ENCODE results near the gene FAM13B. TPM values are rescaled to one million over a fixed set of nuclear protein-coding genes. Genes with fewer than 3 reads are reported as not detected.
"Not testable (repeated sequence)": the region's sequence is repeated elsewhere in the genome, so short reads cannot be mapped to it uniquely, and the experiment has no call there.

Gene FAM13B
- total RNA-seq, 1 experiment from 2014 or later = 13.6 TPM

DNA sequence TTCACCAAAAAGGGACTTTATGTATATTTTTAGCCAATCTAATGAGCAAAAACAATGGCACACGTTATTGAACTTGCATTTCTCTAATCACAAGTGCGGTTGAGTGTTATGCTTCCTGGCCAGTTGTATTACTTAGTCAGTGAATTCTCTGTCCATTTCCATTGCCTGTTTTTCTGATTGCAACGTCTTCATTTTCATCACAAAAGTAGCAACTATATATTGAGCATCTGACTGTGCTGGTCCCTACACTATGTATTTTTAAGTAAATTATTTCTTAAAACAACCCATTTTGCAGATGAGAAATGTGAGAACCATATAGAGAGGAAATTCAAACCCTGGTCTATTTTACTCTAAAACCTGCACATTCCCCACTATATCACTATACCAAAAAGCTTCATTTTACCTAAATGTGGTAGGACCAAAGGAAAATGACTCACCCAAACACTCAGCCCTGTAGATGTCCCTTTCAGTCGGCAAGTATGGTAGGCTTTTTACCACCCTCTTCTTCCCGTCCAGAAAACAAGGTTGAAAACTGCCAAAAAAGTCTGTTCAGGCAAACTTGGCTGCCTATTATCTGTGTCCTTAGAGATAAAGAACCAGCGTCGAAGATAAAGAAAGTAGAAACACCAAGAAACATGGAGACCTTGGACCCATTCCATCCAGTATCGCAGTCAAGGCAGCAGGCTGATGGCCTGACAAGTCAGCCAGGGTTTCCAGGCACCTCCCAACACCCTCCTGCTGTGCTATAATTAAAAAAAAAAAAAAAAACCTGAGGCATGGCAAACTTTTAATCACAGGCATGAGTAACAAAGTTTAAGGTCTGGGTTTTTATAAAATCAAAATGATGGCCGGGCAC lies 18.8 kb upstream of the FAM13B start (continued):
- TF ChIP-seq TCF7L2 (IDR thresholded peaks at IDR 0.05; ENCODE audit: borderline replicate concordance, extremely low read depth, insufficient read depth, insufficient read length) (no peak), ZNF274 (IDR thresholded peaks at IDR 0.05; ENCODE audit: low read depth, low read length) (no peak), RAD21 (IDR thresholded peaks at IDR 0.05; ENCODE audit: low read depth) (no peak), ZBTB33 (IDR thresholded peaks at IDR 0.05; ENCODE audit: extremely low read depth, insufficient replicate concordance, low read length) (no peak), SRF (IDR thresholded peaks at IDR 0.05; ENCODE audit: low read depth) (no peak), MAX (IDR thresholded peaks at IDR 0.05) (no peak), SIN3A (IDR thresholded peaks at IDR 0.05; ENCODE audit: low read depth) (no peak)

GRCh38 chr5:138045283-138045682 lies 12.4 kb upstream of the FAM13B start:
- BruUV-seq (replicated peaks); RAD21 ChIA-PET (ENCODE audit: low non-redundant PET in 1 of 2, low total read pairs in 2 of 2, uncharacterized antibody in 2 of 2, unreplicated experiment in 2 of 2); intact Hi-C loops (cut with micrococcal nuclease); H3K4me2 ChIP-seq (ENCODE audit: low read length); H2AFZ ChIP-seq (ENCODE audit: low read depth, low read length, poor library complexity, severe bottlenecking); H4K20me1 ChIP-seq (ENCODE audit: insufficient read depth); H3K9me3 ChIP-seq (ENCODE audit: control insufficient read depth in 1 of 2, insufficient read depth in 1 of 2, low read depth in 1 of 2, low read length in 2 of 2); H3K27ac ChIP-seq (ENCODE audit: low read depth, low read length); H3K9ac ChIP-seq (ENCODE audit: low read length); DNase-seq (ENCODE audit: low read depth, low spot score); H3K79me2 ChIP-seq (ENCODE audit: insufficient read depth, low read length); ATAC-seq; H3K4me3 ChIP-seq (replicated peaks in 1 of 2; ENCODE audit: low read depth in 1 of 2, low read length in 2 of 2); H3K4me1 ChIP-seq (ENCODE audit: control insufficient read depth in 1 of 2, insufficient read depth in 2 of 2, low read length in 2 of 2); H3K36me3 ChIP-seq (ENCODE audit: control insufficient read depth in 1 of 2, insufficient read depth in 2 of 2, low read length in 2 of 2); H3K27me3 ChIP-seq (ENCODE audit: insufficient read depth, low read length); H3K9me2 ChIP-seq (ENCODE audit: insufficient read depth): not testable (repeated sequence)
- CTCF ChIA-PET = interaction anchor here (1.5 kb wide), 1 partner anchor 9 kb away, joined by 4 read pairs; no protein-coding TSS in a partner anchor
- POLR2A ChIA-PET = interaction anchor here (1.1 kb wide), 1 partner anchor 11 kb away, joined by 5 read pairs; no protein-coding TSS in a partner anchor
